HEK293 (cell line): ENCODE results near the gene VSIR.
A peak's percentile ranks its signal among the peaks of the same experiment; 100 is the strongest.

ENCODE experiments used
- EGR2 ChIP-seq: fragments of 450-650 bp; formaldehyde crosslinking; IDR thresholded peaks from 2 replicates; pipeline ENCODE4 v1.5.1; 2016; ENCODE audit warnings: low read depth, missing biosample characterization, missing genetic modification characterization
- HOXD13 ChIP-seq: sonication (generic); formaldehyde crosslinking; IDR thresholded peaks from 2 replicates; pipeline ENCODE4 v1.8.0; 2022; ENCODE audit warnings: missing genetic modification reagents, borderline replicate concordance
- KLF8 ChIP-seq: fragments of 450-650 bp; formaldehyde crosslinking; IDR thresholded peaks from 2 replicates; pipeline ENCODE4 v1.5.1; 2016; ENCODE audit warnings: missing biosample characterization, missing genetic modification characterization
- REPIN1 ChIP-seq: fragments of 450-650 bp; formaldehyde crosslinking; IDR thresholded peaks from 2 replicates; pipeline ENCODE4 v1.5.1; 2017; ENCODE audit warnings: missing biosample characterization, missing genetic modification characterization, low read depth
- REST ChIP-seq: fragments of 450-650 bp; formaldehyde crosslinking; IDR thresholded peaks from 2 replicates; pipeline ENCODE4 v1.5.1; 2016; ENCODE audit warnings: missing biosample characterization, missing genetic modification characterization
- SALL2 ChIP-seq: fragments of 450-650 bp; formaldehyde crosslinking; IDR thresholded peaks from 2 replicates; pipeline ENCODE4 v1.5.0; 2017; ENCODE audit warnings: missing biosample characterization, mild to moderate bottlenecking, missing genetic modification characterization, borderline replicate concordance
- SP7 ChIP-seq: fragments of 450-650 bp; formaldehyde crosslinking; IDR thresholded peaks from 2 replicates; pipeline ENCODE4 v1.5.1; 2016; ENCODE audit warnings: missing biosample characterization, missing genetic modification characterization
- ZBTB10 ChIP-seq: fragments of 450-650 bp; formaldehyde crosslinking; IDR thresholded peaks from 2 replicates; pipeline ENCODE4 v1.5.1; 2016; ENCODE audit warnings: missing biosample characterization, missing genetic modification characterization
- ZBTB44 ChIP-seq: fragments of 450-650 bp; IDR thresholded peaks from 2 replicates; pipeline ENCODE4 v1.5.1; 2018; ENCODE audit warnings: missing biosample characterization, mild to moderate bottlenecking, missing genetic modification characterization
- ZFHX2 ChIP-seq: fragments of 450-650 bp; formaldehyde crosslinking; conservative IDR thresholded peaks from 2 replicates; pipeline ENCODE4 v1.5.1; 2016; ENCODE audit warnings: missing biosample characterization, missing genetic modification characterization
- ZFP41 ChIP-seq: fragments of 450-650 bp; formaldehyde crosslinking; IDR thresholded peaks from 2 replicates; pipeline ENCODE4 v1.5.1; 2016; ENCODE audit warnings: missing biosample characterization, missing genetic modification characterization, borderline replicate concordance
- ZIC2 ChIP-seq: fragments of 450-650 bp; formaldehyde crosslinking; IDR thresholded peaks from 2 replicates; pipeline ENCODE4 v1.5.1; 2016; ENCODE audit warnings: missing biosample characterization, missing genetic modification characterization
- ZNF112 ChIP-seq: fragments of 450-650 bp; formaldehyde crosslinking; IDR thresholded peaks from 2 replicates; pipeline ENCODE4 v1.5.0; 2017; ENCODE audit warnings: missing biosample characterization, missing genetic modification characterization
- ZNF16 ChIP-seq: fragments of 450-650 bp; formaldehyde crosslinking; IDR thresholded peaks from 2 replicates; pipeline ENCODE4 v1.5.1; 2016; ENCODE audit warnings: low read depth, missing biosample characterization, missing genetic modification characterization
- ZNF324 ChIP-seq: fragments of 450-650 bp; formaldehyde crosslinking; IDR thresholded peaks from 2 replicates; pipeline ENCODE4 v1.5.1; 2016; ENCODE audit warnings: missing biosample characterization, missing genetic modification characterization
- ZNF416 ChIP-seq: fragments of 450-650 bp; formaldehyde crosslinking; IDR thresholded peaks from 2 replicates; pipeline ENCODE4 v1.5.1; 2016; ENCODE audit warnings: missing biosample characterization, missing genetic modification characterization
- ZNF433 ChIP-seq: fragments of 450-650 bp; formaldehyde crosslinking; IDR thresholded peaks from 2 replicates; pipeline ENCODE4 v1.5.1; 2016; ENCODE audit warnings: missing biosample characterization, missing genetic modification characterization, low read depth
- ZNF473 ChIP-seq: fragments of 450-650 bp; formaldehyde crosslinking; IDR thresholded peaks from 2 replicates; pipeline ENCODE4 v1.5.1; 2017; ENCODE audit warnings: missing biosample characterization, missing genetic modification characterization
- ZNF544 ChIP-seq: fragments of 450-650 bp; formaldehyde crosslinking; IDR thresholded peaks from 2 replicates; pipeline ENCODE4 v1.5.0; 2017; ENCODE audit warnings: missing biosample characterization, missing genetic modification characterization
- ZNF580 ChIP-seq: fragments of 450-650 bp; formaldehyde crosslinking; IDR thresholded peaks from 2 replicates; pipeline ENCODE4 v1.5.1; 2016; ENCODE audit warnings: missing biosample characterization, missing genetic modification characterization
- ZNF645 ChIP-seq: fragments of 450-650 bp; formaldehyde crosslinking; IDR thresholded peaks from 2 replicates; pipeline ENCODE4; 2016; ENCODE audit warnings: missing biosample characterization, missing genetic modification characterization
- ZNF701 ChIP-seq: fragments of 450-650 bp; formaldehyde crosslinking; IDR thresholded peaks from 2 replicates; pipeline ENCODE4 v1.5.1; 2016; ENCODE audit warnings: missing biosample characterization, missing genetic modification characterization
- ZNF768 ChIP-seq: fragments of 450-650 bp; formaldehyde crosslinking; IDR thresholded peaks from 2 replicates; pipeline ENCODE4 v1.5.1; 2018; ENCODE audit warnings: missing biosample characterization, mild to moderate bottlenecking, missing genetic modification characterization
- ZSCAN18 ChIP-seq: fragments of 450-650 bp; formaldehyde crosslinking; IDR thresholded peaks from 2 replicates; pipeline ENCODE4 v1.5.1; 2016; ENCODE audit warnings: missing biosample characterization, missing genetic modification characterization
- ZSCAN30 ChIP-seq: fragments of 450-650 bp; IDR thresholded peaks from 2 replicates; pipeline ENCODE4 v1.5.1; 2018; ENCODE audit warnings: missing biosample characterization, mild to moderate bottlenecking, missing genetic modification characterization, moderate library complexity

Gene VSIR

GRCh38 chr10:71812016-71812912 lies 38.9 kb upstream of the VSIR start (continued):
- TF ChIP-seq ZNF112 (tag by site-specific recombination) (no peak), ZNF544 (tag by site-specific recombination) (no peak), ZFHX2 (tag by site-specific recombination) (peak; percentile 51; the same call in 1 of the 2 replicates), HOXD13 (no peak), ZNF433 (tag by site-specific recombination) (no peak), ZNF473 (no peak), REST (no peak), SALL2 (tag by site-specific recombination) (no peak), ZNF701 (tag by site-specific recombination) (no peak), ZNF324 (tag by site-specific recombination) (peak; percentile 72), KLF8 (tag by site-specific recombination) (no peak; the same call in 1 of the 2 replicates), REPIN1 (no peak), ZNF768 (tag by site-specific recombination) (no peak), ZNF645 (tag by site-specific recombination) (no peak), ZBTB10 (tag by site-specific recombination) (peak; percentile 17; the same call in 1 of the 2 replicates), ZBTB44 (tag by site-specific recombination) (no peak), ZSCAN30 (tag by site-specific recombination) (no peak), ZNF580 (no peak), ZNF16 (tag by site-specific recombination) (no peak), ZSCAN18 (tag by site-specific recombination) (no peak), ZFP41 (tag by site-specific recombination) (no peak), ZIC2 (tag by site-specific recombination) (peak; percentile 94), SP7 (tag by site-specific recombination) (peak; percentile 25; the same call in 1 of the 2 replicates), ZNF416 (no peak), EGR2 (tag by site-specific recombination) (0 out of 2 replicates have a peak, but pooled peaks have one; percentile 17)
